Smooth muscle cell of the brain vasculature (primary cell): ENCODE data around the gene CHIT1.

Source experiments
- DNase-seq: peaks from one replicate; pipeline ENCODE4 v3.0.0-alpha.2; 2012; ENCODE audit warnings: low read depth, low spot score

Gene CHIT1

GRCh38 chr1:203216274-203217138, 13.0 kb downstream of the CHIT1 start:
- DNase-seq = peak; percentile 51

DNA sequence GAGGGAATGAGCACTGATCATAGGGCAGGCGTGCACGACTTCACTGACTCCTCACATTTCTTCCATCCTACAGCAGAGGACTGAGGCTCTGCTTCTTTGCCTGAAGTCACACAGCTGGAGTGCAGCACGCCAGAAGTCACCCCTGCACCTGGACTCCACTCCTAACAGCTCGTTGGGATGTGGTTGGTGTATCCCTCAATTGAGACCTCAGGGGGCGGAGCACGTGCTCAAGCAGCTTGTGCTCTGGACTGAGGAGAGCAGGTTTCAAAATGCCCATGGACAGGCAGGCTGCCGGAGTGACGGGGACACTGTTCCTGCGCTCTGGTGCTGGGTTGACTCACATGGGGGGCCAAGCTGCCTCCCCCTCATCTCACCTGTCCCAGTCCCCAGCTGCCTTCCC, 13.9 kb downstream of the CHIT1 start:
- DNase-seq = no peak

- DNase-seq = no peak
Observed at GRCh38 chr1:203214871-203215270, 14.6 kb downstream of the CHIT1 start.

- no peak for DNase-seq
Observed at GRCh38 chr1:203213126-203213525, 16.3 kb downstream of the CHIT1 start.

DNA sequence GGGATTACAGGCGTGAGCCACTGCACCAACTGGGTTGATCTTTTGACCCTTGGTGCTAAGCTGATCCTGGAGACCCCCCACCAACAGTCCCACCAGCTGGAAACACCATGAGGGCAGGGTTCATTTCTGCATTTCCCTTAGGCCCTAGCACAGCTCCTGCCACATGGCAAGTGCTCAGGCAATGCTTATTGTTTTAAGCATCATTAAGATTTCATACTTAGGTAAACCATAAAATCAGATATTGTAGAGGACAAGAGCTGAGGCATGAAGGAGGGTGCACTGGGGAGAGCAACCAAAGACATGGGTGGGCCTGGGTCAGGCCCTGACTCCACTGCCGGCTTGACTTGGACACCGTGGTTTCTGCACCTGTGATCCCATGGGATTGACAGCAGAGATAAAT, 17.7 kb downstream of the CHIT1 start:
- no peak for DNase-seq

GRCh38 chr1:203210988-203211387, 18.5 kb downstream of the CHIT1 start:
- DNase-seq = no peak

- no peak for DNase-seq
Observed at GRCh38 chr1:203210350-203210749, 19.1 kb downstream of the CHIT1 start.

DNA sequence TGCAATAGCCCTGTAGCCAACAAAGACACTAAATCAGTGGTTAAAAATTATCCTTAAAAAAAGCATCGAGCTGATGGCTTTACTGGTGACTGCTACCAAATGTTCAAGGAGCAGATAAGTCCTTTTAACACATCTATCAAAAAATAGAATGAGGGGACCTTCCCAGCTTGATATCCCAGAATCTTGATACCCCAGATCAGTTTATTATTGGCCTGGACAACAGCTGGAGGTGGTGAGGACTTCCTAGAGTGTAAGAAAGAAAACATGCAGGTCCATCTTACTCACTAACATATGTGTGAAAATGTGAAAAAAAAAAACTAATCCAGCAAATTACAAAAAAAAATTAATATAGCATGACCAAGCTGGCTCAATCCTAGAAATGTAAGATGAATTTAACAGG, 21.3 kb downstream of the CHIT1 start:
- DNase-seq = no peak

DNA sequence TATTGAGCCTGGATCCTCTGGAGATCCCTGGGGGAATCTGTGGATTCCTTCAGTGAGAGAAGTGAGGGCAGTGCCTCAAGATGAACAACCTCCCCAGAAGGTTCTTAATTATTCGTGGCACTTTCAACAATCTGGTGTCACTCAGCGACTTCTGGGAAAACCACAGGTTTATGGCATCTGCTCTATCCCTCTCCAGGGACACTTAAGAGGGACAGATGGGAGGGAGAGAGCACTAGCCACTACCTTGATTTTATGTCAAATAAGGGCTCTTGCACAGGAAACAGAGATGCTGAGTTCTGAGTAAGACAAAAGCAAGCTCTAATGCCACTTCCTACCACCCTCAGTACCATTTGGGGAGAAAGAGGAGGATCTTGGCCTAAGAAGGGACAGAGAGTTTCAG, 21.7 kb downstream of the CHIT1 start:
- DNase-seq = no peak

DNA sequence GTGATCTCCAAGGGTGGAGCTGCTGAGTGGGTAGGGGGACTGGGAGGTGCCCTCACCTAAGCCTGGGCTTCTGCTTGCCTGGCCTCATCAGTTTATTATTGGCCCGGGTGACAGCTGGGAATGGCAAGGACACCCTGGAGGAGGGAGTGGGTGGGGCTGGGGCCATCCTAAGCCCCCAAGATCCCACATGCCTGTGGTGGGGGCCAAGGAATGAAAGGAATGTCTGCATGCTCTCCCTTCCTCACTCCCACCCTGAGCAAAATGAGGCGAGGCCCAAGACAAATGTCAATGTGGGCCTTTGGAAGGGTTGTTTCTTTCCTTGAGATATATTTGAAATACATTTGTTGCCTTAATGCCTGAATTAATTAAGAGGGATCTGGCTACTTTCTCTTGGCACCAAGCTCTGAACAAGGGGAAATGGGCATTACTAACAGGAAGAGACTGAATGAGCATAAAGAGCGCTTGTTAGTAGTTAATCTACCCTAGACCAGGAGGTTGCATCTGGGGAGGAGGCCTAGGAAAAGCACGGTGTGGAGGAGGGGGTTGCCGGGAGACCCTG, 23.3 kb downstream of the CHIT1 start:
- no peak for DNase-seq

GRCh38 chr1:203204756-203205155, 24.7 kb downstream of the CHIT1 start:
- no peak for DNase-seq

GRCh38 chr1:203202431-203203245, 26.8 kb downstream of the CHIT1 start:
- DNase-seq = no peak

DNA sequence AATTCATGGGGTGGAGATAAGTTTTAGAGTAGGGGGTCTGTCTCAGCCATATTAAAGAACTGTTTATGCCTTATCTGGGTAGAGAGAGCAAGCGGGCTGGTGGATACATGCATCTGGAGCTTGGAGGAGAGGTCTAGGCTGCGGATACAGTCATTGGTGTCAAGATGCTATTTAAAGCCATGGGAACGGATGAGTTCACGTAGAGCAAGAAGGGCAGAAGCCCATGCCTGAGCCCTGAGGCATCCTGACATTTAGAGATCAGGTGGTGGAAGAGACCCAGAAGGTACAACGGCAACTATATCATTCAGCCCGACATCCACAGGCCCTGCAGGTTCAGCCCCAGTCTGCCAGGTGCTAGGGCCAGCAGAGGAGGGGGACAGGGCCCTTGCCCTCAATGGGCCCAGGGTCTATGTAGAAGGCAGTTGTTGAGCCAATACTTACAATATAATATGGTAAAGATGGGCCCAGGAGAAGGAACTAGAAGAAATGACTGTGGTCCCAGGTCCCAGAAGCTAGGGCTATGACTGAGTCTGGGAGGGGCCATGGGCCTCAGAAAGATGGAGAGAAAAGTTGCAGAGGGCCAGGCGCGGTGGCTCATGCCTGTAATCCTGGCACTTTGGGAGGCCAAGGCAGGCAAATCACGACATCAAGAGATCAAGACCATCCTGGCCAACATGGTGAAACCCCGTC, 27.8 kb downstream of the CHIT1 start:
- no peak for DNase-seq

DNA sequence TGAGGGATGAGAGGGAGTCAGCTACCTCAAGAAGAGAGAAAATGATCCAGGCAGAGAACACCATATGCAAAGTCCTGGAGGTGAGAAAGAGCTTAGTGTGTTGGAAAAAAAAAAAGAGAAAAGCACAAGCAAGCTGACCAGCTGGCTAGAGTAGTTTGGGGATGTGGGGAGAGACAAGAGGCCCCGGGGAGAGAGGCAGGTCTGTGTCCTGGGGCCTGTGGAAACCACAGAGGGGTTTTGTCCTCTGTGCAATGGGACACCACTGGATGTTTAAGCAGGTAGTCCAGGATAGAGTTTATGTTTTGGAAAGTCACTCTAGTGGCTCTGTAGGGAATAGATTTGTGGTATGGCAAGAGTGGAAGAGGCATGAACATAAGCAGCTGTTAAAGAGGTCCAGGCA, 28.6 kb downstream of the CHIT1 start:
- DNase-seq = no peak

- DNase-seq = no peak
Observed at GRCh38 chr1:203199816-203200571, 29.5 kb downstream of the CHIT1 start.

GRCh38 chr1:203199481-203199815, 30.0 kb downstream of the CHIT1 start:
- no peak for DNase-seq

GRCh38 chr1:203199002-203199401, 30.5 kb downstream of the CHIT1 start:
- DNase-seq = no peak

DNA sequence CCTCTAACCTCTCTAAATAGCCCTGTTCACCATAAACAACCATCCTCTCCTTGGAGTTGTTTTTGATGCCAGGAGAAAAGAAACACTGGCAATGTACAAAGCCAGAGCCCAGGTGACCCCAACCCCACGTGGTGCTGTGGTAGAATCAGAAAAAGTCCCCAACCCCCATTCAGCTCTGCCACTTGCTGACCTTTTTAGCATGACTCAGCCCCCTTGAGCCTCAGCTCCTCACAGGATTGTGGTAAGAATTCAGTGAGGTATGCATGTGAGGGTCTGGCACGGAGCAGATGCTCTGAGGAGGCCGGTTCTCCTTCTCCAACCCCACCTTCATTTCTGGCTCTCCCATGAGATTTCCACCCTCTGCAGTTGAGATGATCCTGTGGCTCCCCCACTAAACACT, 31.8 kb downstream of the CHIT1 start:
- DNase-seq = peak; percentile 7

GRCh38 chr1:203196371-203196770, 33.1 kb downstream of the CHIT1 start:
- no peak for DNase-seq

DNA sequence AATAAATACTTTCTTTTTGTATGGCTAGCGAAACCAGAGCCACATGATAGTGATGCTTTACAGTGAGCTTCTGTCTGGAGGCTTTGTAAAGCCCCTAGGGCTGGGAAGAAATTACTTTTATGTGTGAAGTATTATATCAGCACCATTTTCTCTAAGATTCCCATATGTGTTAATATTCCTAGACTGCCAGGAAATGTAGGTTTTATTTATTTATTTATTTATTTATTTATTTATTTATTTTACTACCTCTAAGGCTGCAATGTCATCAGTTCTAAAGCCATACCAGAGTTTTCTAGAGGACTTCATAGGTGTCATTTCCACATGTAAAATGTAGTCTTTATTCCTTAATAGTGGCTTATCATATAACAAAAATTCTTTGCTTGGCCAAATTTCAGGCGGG, 38.5 kb downstream of the CHIT1 start:
- no peak for DNase-seq

DNA sequence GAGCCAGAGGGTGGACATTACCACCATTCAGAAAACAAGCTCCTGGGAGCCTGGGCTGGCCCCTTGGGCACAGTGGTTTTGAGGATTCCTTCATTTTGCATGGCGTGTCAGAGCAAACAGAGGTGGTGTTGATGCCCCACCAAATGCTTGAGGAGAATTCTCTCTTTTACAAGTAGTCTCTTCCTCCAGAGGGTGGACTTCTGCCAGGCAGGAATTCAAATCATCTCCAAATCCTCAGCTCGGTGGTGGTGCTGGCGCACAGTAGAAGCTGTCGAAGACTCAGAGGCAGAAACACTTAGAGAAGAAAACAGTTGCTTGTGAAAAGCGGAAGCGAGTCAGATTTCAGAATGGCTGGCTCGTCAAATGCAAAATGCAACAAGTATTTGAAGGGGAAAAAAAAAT, 39.5 kb downstream of the CHIT1 start:
- no peak for DNase-seq
